ENCODE results near the gene LUM.
"Not testable (repeated sequence)": the region's sequence is repeated elsewhere in the genome, so short reads cannot be mapped to it uniquely, and the experiment has no call there.

Gene LUM

GRCh38 chr12:91091916-91092715, 19.2 kb downstream of the LUM start:
- no peak for DNase-seq (ENCODE audit: low read depth in 1 of 2, low spot score in 1 of 2)
- in situ Hi-C loops (cut with HindIII; ENCODE audit: low pct_unique_long_range_greater_than_20kb, low sequenced_read_pairs): no loop called here

GRCh38 chr12:91089953-91090352, 21.3 kb downstream of the LUM start:
- in situ Hi-C loops (cut with HindIII; ENCODE audit: low pct_unique_long_range_greater_than_20kb, low sequenced_read_pairs); DNase-seq (ENCODE audit: low read depth in 1 of 2, low spot score in 1 of 2): not testable (repeated sequence)

More at GRCh38 chr12:91091916-91092715, 19.2 kb downstream of the LUM start:
- no peak for TF ChIP-seq JUND (IDR thresholded peaks at IDR 0.05; ENCODE audit: low read depth)

- in situ Hi-C loops (cut with HindIII; ENCODE audit: low pct_unique_long_range_greater_than_20kb, low sequenced_read_pairs): no loop called here
- no peak for TF ChIP-seq JUND (IDR thresholded peaks at IDR 0.05; ENCODE audit: low read depth)
- no peak for DNase-seq (ENCODE audit: low read depth in 1 of 2, low spot score in 1 of 2)
Measured at GRCh38 chr12:91080041-91080440, 31.3 kb downstream of the LUM start.

GRCh38 chr12:91078501-91078900, 32.8 kb downstream of the LUM start:
- DNase-seq (ENCODE audit: low read depth in 1 of 2, low spot score in 1 of 2): no peak
- TF ChIP-seq JUND (IDR thresholded peaks at IDR 0.05; ENCODE audit: low read depth): no peak
- in situ Hi-C loops (cut with HindIII; ENCODE audit: low pct_unique_long_range_greater_than_20kb, low sequenced_read_pairs): no loop called here

GRCh38 chr12:91077228-91077954, 33.9 kb downstream of the LUM start:
- in situ Hi-C loops (cut with HindIII; ENCODE audit: low pct_unique_long_range_greater_than_20kb, low sequenced_read_pairs): no loop called here
- no peak for TF ChIP-seq JUND (IDR thresholded peaks at IDR 0.05; ENCODE audit: low read depth)
- no peak for DNase-seq (ENCODE audit: low read depth in 1 of 2, low spot score in 1 of 2)

GRCh38 chr12:91074851-91075250, 36.4 kb downstream of the LUM start:
- TF ChIP-seq JUND (IDR thresholded peaks at IDR 0.05; ENCODE audit: low read depth): no peak
- DNase-seq (ENCODE audit: low read depth in 1 of 2, low spot score in 1 of 2): no peak
- in situ Hi-C loops (cut with HindIII; ENCODE audit: low pct_unique_long_range_greater_than_20kb, low sequenced_read_pairs): no loop called here

GRCh38 chr12:91074154-91074709, 37.1 kb downstream of the LUM start:
- in situ Hi-C loops (cut with HindIII; ENCODE audit: low pct_unique_long_range_greater_than_20kb, low sequenced_read_pairs): no loop called here
- no peak for TF ChIP-seq JUND (IDR thresholded peaks at IDR 0.05; ENCODE audit: low read depth)
- no peak for DNase-seq (ENCODE audit: low read depth in 1 of 2, low spot score in 1 of 2)

GRCh38 chr12:91073426-91073825, 37.9 kb downstream of the LUM start:
- in situ Hi-C loops (cut with HindIII; ENCODE audit: low pct_unique_long_range_greater_than_20kb, low sequenced_read_pairs): no loop called here
- no peak for TF ChIP-seq JUND (IDR thresholded peaks at IDR 0.05; ENCODE audit: low read depth)
- no peak for DNase-seq (ENCODE audit: low read depth in 1 of 2, low spot score in 1 of 2)

GRCh38 chr12:91072931-91073330, 38.4 kb downstream of the LUM start:
- in situ Hi-C loops (cut with HindIII; ENCODE audit: low pct_unique_long_range_greater_than_20kb, low sequenced_read_pairs): no loop called here
- TF ChIP-seq JUND (IDR thresholded peaks at IDR 0.05; ENCODE audit: low read depth): no peak
- no peak for DNase-seq (ENCODE audit: low read depth in 1 of 2, low spot score in 1 of 2)

- DNase-seq (ENCODE audit: low read depth in 1 of 2, low spot score in 1 of 2): no peak
- in situ Hi-C loops (cut with HindIII; ENCODE audit: low pct_unique_long_range_greater_than_20kb, low sequenced_read_pairs): no loop called here
- TF ChIP-seq JUND (IDR thresholded peaks at IDR 0.05; ENCODE audit: low read depth): no peak
Measured at GRCh38 chr12:91070936-91071335, 40.4 kb downstream of the LUM start.

- in situ Hi-C loops (cut with HindIII; ENCODE audit: low pct_unique_long_range_greater_than_20kb, low sequenced_read_pairs): no loop called here
Measured at GRCh38 chr12:91065396-91065795, 45.9 kb downstream of the LUM start.

GRCh38 chr12:91064640-91065039, 46.7 kb downstream of the LUM start:
- DNase-seq (ENCODE audit: low read depth in 1 of 2, low spot score in 1 of 2): no peak
- in situ Hi-C loops (cut with HindIII; ENCODE audit: low pct_unique_long_range_greater_than_20kb, low sequenced_read_pairs): no loop called here
- TF ChIP-seq JUND (IDR thresholded peaks at IDR 0.05; ENCODE audit: low read depth): no peak

More at GRCh38 chr12:91065396-91065795, 45.9 kb downstream of the LUM start:
- no peak for DNase-seq (ENCODE audit: low read depth in 1 of 2, low spot score in 1 of 2)
- TF ChIP-seq JUND (IDR thresholded peaks at IDR 0.05; ENCODE audit: low read depth): no peak

- DNase-seq (ENCODE audit: low read depth in 1 of 2, low spot score in 1 of 2): no peak
Measured at GRCh38 chr12:91061091-91061490, 50.2 kb downstream of the LUM start.

More at GRCh38 chr12:91061091-91061490, 50.2 kb downstream of the LUM start:
- in situ Hi-C loops (cut with HindIII; ENCODE audit: low pct_unique_long_range_greater_than_20kb, low sequenced_read_pairs): no loop called here
- TF ChIP-seq JUND (IDR thresholded peaks at IDR 0.05; ENCODE audit: low read depth): no peak
